DOHH2 (cell line): ENCODE data around the gene EPB41L2.

Experiments
- EZH2phosphoT487 ChIP-seq: fragments of 200-600 bp; sonication (generic); IDR thresholded peaks from 2 replicates; pipeline ENCODE4 v1.6.1; 2017; ENCODE audit warnings: borderline replicate concordance, mild to moderate bottlenecking, antibody characterized with exemption, low read length, moderate library complexity, mixed read lengths
- TF ChIP-seq, protein P1 (sequence below): fragments of 200-600 bp; sonication (generic); IDR thresholded peaks from one replicate; pipeline ENCODE4 v1.5.1; 2014; ENCODE audit warnings: antibody characterized with exemption, mild to moderate bottlenecking, low read depth, low read length; ENCODE audit not compliant: poor library complexity, severe bottlenecking

DNA sequence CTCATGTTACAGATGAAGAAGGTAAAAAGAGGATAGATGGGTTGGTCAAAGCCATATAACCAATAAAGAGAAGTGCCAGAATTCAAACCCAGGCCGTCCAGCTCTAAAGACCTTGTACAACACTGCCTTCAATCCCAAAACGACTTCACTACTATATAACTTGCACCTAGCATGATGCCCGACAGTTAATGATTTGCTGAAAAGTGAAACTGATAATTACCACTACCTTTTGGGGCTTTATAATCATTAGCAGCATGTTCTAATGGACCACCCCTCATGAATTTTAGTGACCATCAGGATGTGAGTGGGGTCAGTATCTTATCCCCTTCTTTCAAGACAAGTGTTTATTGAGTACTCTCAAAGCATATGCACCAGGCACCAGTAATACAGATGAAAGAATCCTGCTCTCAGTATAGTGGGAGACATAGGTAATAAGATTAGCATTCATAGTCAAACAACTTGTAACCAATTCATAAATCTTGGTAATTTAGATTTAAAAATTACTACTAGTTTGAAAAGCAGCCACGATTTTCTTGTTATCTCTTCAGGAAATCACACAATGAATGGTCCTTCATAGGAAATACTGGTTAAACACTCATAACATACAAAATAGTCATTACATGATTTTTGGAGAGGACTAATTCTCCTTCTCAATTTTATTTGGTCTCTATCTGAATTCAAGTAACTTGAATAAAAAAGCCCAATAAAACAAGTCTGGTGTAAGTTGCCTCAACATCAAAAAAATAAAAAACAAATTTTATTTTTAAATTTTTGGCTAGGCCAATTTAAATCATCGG, 98.0 kb downstream of the EPB41L2 start:
- TF ChIP-seq, protein P1, sequence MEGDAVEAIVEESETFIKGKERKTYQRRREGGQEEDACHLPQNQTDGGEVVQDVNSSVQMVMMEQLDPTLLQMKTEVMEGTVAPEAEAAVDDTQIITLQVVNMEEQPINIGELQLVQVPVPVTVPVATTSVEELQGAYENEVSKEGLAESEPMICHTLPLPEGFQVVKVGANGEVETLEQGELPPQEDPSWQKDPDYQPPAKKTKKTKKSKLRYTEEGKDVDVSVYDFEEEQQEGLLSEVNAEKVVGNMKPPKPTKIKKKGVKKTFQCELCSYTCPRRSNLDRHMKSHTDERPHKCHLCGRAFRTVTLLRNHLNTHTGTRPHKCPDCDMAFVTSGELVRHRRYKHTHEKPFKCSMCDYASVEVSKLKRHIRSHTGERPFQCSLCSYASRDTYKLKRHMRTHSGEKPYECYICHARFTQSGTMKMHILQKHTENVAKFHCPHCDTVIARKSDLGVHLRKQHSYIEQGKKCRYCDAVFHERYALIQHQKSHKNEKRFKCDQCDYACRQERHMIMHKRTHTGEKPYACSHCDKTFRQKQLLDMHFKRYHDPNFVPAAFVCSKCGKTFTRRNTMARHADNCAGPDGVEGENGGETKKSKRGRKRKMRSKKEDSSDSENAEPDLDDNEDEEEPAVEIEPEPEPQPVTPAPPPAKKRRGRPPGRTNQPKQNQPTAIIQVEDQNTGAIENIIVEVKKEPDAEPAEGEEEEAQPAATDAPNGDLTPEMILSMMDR: no peak
- TF ChIP-seq EZH2phosphoT487: no peak
